Dedifferentiated amniotic fluid mesenchymal stem cell (primary cell): Measurements from ENCODE around the gene CPT1B.
"Not testable (repeated sequence)": the region's sequence is repeated elsewhere in the genome, so short reads cannot be mapped to it uniquely, and the experiment has no call there.

ENCODE experiments used
- DNase-seq: peaks from one replicate; pipeline ENCODE4 v3.0.0-alpha.2; 2016; ENCODE audit errors: extremely low spot score

The CPT1B gene

GRCh38 chr22:50609599-50609998 is 31.4 kb upstream of the CPT1B start:
- DNase-seq, result no peak

GRCh38 chr22:50608996-50609395 is 30.8 kb upstream of the CPT1B start:
- no peak for DNase-seq

- DNase-seq, result not testable (repeated sequence)
Measured at GRCh38 chr22:50608058-50608840, 30.0 kb upstream of the CPT1B start.

GRCh38 chr22:50607659-50608020 is 29.4 kb upstream of the CPT1B start:
- DNase-seq, result no peak

GRCh38 chr22:50606946-50607658 is 28.9 kb upstream of the CPT1B start:
- no peak for DNase-seq

GRCh38 chr22:50606165-50606945 is 28.1 kb upstream of the CPT1B start:
- DNase-seq, result no peak

GRCh38 chr22:50605613-50606074 is 27.4 kb upstream of the CPT1B start:
- no peak for DNase-seq

- no peak for DNase-seq
Measured at GRCh38 chr22:50605002-50605612, 26.9 kb upstream of the CPT1B start.

GRCh38 chr22:50604256-50605001 is 26.2 kb upstream of the CPT1B start:
- no peak for DNase-seq

- DNase-seq, result no peak
Measured at GRCh38 chr22:50603511-50604255, 25.5 kb upstream of the CPT1B start.

GRCh38 chr22:50602338-50602700 is 24.1 kb upstream of the CPT1B start:
- DNase-seq, result no peak

- no peak for DNase-seq
Measured at GRCh38 chr22:50601669-50602337, 23.6 kb upstream of the CPT1B start.

GRCh38 chr22:50600967-50601668 is 22.9 kb upstream of the CPT1B start:
- no peak for DNase-seq

- no peak for DNase-seq
Measured at GRCh38 chr22:50600538-50600937, 22.3 kb upstream of the CPT1B start, which contains the start of gene MAPK8IP2. Gene MAPK8IP2 (plus strand): TSS chr22:50600793. CDS start chr22:50600819, 26 bp downstream.

GRCh38 chr22:50599816-50600455 is 21.7 kb upstream of the CPT1B start:
- DNase-seq, result no peak

GRCh38 chr22:50597097-50597496 is 18.9 kb upstream of the CPT1B start:
- DNase-seq, result no peak

GRCh38 chr22:50595189-50595588 is 17.0 kb upstream of the CPT1B start:
- DNase-seq, result no peak

GRCh38 chr22:50587407-50587806 is 9.2 kb upstream of the CPT1B start:
- no peak for DNase-seq

GRCh38 chr22:50586416-50586815 is 8.2 kb upstream of the CPT1B start:
- DNase-seq, result no peak
